HG03159 (cell line): ENCODE measurements around the gene DSCAM.
"Not testable (repeated sequence)": the region's sequence is repeated elsewhere in the genome, so short reads cannot be mapped to it uniquely, and the experiment has no call there.

Experiments used
- ATAC-seq: cut with Tn5 transposase; IDR thresholded peaks from one replicate; pipeline ENCODE4 v1.9.1; 2021; ENCODE audit warnings: mild to moderate bottlenecking, moderate library complexity; ENCODE audit not compliant: unreplicated experiment

The DSCAM gene

DNA sequence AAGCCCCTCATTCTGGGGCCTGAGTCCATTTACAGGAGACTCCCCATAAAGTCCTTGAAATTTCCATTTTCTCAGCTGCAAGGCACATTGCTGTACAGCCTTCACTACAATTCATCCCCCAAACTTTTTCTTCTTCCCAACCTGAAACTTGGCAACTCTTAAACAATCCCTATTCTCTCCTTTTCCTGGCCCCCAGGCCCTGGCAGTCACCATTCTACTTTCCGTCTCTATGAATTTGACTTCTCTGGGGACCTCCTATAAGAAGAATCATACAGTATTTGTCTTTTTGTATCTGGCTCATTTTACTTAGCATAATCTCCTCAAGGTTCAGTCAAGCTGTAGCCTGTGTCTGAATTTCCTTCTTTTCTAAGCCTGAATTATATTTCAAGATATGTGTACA is 646.8 kb downstream of the DSCAM start:
- ATAC-seq = no peak

DNA sequence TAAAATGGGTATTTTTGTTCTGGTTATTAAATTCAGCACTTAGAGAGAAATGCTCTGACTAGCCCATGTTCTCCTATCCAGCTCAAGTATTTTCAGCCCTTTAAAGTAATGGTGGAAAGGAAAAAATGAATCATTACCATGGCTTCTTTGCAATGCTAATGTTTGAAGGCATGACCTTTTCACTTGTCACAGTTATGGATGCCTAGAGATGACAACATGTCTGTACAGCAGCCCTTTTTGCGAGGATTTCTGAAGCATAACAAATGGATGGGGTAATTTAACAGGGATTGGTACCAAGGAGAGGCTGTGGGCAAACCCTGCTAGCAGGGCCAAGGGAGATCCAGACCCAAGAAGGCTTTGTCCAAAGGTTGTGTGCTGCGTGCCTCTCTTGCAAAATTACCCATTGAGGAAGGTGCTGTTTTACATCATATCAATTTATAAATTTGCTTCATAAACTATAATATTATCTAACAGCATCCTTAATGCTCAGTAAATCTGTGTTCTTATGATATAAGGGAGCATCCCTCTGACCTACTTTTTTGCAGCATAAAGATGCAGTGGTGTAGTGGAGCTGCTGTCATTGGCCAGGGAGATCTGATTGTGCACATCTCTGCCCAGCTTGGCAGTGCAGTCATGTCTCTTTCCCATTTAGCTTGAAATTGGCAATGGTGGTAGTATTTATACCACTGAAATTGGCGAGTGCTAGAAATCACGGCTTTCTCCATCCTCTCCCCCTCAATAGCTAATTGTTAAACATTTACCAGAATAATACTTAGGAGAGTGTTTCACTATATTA is 652.6 kb downstream of the DSCAM start:
- no peak for ATAC-seq

DNA sequence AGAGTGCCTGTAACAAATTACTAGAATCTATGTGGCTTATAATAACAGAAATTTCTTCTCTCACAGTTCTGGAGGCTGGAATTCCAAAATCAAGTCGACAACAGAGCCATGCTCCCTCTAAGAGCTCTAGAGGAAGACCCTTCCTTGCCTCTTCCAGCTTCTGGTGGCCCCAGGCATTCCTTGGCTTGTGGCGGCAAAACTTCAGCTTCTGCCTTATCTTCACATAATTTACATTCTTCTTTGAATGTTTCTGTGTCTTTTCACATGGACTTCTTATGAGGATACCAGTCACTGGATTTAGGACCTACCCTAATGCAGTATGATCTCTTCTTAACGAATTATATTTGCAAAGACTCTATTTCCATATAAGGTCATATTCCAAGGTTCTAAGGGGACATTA is 655.3 kb downstream of the DSCAM start:
- ATAC-seq = no peak

- no peak for ATAC-seq
These were observed 655.8 kb downstream of the DSCAM start for GRCh38 chr21:40191196-40191595.

DNA sequence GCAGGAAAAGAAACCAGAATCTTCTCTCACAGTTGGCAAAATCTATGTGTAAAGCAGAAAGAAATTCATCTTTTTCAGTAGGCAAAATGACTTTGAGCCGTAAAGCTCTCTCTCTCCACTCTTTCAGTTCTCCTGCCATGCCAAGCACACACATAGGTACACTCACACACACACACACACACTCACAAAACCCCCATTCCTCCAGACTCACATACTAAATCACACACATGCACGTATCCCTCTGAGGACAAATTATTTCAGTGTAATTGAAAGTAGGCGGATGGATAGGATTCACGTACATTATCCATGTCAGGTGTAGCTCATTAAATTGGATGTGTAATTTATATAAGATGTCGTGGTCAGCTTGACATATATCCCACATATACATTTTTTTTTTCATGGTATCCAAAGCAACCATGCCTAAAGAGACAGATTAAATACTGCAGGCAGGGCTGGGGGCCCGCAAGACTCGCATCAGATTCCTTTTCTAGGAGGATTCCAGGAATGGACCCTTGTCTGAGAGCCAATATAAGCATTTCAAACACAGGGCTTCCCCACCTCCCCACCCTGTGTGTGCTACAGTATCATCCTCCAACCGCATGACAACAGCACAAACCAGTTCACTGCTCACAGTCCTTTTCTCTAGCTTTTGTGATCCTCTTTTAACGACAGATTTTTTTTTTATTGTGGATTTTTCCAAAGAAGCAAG is 658.9 kb downstream of the DSCAM start:
- ATAC-seq = no peak

DNA sequence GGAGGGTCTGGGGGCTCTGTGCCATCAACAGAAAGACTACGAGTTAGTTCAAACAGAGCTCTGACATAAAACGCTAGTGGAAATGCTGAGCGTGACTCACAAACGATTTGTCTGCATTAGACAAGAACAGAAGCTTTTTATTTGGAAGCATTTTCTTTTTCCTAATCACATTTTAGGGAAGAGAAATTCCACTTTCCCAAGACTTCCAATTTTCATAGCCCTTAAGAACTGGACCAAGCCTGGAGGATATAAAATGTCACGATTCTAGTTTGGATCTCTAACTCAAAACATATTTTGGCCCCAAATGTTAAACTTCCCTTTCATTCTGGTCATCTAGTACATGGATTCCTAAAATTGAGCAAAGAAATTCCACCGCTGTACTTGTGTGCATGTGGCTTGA is 659.7 kb downstream of the DSCAM start:
- no peak for ATAC-seq

GRCh38 chr21:40186045-40186444 is 660.9 kb downstream of the DSCAM start:
- no peak for ATAC-seq

DNA sequence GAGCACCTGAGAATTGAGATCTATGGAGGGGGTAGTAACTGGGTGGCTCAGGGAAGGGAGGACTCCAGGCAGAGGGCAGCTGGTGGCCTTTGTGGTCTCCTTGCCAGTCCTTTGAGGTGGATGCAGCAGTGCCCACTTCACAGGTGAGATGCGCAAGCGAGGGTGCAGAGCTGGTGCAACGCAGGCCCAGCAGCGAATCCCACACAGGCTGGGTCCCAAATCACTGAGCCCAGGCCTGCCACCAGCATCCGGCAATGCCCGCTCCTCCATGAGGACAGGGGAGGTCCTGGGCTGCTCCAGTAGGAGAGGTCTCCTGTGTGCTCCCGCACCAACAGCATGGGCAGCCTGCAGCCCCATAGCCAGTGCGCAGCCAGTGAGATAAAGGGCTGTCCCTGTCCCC is 661.8 kb downstream of the DSCAM start:
- ATAC-seq = no peak

GRCh38 chr21:40182491-40182890 is 664.5 kb downstream of the DSCAM start:
- not testable (repeated sequence) for ATAC-seq

- ATAC-seq = no peak
These were observed 667.8 kb downstream of the DSCAM start for GRCh38 chr21:40179166-40179565.

- no peak for ATAC-seq
These were observed 668.2 kb downstream of the DSCAM start for GRCh38 chr21:40178726-40179125.

GRCh38 chr21:40177979-40178378 is 669.0 kb downstream of the DSCAM start:
- no peak for ATAC-seq

DNA sequence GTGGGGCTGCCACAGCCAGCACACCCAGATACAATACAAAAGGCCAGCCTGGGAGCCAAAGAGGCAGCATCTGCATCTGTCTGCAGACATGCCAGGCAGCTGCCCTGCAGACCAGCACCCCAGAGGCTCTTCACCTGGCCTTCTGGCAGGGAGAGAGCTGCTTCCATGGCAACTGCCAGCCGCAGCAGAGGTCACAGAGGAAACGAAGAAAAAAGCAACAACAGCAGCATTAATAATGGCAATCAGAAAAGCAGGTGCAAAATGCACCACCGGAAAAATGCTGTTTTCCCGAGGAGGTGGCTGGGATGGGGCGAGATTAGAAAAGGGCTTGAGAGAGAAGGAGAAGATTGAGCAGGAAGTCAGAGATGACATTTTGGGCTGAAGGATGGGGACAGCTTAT is 670.2 kb downstream of the DSCAM start:
- ATAC-seq = no peak

DNA sequence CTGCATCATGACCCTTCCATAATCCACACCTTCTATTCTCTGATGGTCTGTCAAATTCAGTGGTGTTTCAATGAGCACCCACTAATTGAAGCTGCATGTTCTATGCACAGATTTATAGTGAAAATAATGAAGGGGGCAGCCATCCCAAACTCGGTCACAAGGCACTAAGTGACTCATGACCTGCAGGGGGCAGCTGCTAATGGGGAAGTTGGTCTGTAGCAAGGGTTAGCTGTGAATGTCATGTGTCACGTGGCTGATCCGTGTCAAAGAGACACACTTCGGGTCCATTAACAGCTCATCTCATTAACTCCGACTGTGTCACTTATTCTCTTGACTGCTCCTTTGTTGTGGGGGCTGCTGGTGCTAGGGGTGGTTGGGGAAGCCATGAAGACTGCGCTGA is 673.1 kb downstream of the DSCAM start:
- no peak for ATAC-seq

DNA sequence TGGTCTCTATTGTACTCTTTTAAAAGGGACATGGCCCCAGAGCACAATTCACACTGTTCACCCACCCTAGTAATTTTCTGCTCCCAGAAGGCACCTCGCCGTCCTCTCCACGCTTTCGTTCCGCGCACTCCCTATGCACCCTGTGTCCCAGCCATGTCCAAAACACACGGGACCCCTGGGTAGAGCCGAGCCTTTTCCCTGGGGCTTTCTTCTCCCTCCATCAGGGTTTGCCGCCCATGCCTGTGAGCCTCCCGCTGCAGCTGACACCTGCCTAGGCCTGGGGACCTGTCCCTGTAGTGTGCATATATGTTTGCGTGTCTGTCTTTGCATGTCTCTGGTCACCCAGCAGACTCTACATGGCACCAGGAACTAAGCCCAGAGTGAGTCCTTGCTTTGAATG is 677.0 kb downstream of the DSCAM start:
- no peak for ATAC-seq

GRCh38 chr21:40166291-40166843 is 680.6 kb downstream of the DSCAM start:
- ATAC-seq = no peak

DNA sequence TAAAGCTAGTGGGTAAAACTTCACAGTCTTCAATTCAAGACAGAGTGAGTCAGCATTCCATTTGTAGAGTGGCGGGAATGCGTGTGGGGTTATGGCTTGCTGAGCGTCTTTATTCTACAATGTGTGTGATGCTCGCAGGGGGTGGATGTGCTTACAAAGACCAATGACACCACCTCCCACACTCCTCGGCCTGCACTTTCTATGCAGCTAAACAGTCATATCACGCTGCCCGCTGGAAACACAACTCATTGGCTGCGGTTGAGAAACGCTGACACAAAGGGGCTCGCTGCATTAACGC is 681.2 kb downstream of the DSCAM start:
- no peak for ATAC-seq

DNA sequence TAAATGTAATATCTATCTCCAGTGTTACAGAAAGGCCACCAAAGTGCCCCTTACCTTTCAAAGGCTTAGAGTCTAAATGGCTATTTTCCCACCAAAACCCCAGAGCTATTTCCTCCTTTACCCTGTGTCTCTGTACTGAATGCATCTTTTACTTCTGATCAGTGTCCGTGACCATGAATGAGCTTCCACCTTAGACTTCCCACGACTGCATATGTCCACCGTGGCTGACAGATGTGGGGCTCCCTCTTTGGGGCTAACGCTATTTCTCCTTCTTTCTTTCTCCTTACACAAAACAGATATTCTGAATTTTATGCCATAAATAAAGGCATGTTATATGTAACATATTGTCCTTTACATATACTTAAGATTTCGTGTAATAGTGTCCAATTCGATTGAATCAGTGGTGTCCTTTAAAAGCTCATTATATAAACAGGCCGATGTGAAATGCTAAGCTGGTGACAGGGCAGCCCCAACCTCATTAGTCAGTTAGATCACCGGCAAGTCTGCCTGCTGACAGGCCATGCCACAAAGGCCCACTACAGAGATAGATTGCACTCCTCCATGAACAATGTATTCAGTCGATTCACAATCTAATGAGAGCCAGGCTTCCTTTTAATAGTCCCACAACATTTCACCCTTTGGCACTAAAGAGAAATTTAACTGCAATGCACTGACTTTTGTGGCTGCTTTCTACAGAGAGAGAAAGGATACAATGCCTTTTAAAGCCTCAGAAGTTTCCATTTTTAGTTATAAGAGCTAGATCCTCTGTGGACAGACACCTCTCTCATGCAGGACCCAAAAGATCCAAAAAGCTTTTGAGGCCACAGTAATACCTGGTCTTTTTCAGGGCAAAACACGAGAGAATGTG is 681.8 kb downstream of the DSCAM start:
- no peak for ATAC-seq

DNA sequence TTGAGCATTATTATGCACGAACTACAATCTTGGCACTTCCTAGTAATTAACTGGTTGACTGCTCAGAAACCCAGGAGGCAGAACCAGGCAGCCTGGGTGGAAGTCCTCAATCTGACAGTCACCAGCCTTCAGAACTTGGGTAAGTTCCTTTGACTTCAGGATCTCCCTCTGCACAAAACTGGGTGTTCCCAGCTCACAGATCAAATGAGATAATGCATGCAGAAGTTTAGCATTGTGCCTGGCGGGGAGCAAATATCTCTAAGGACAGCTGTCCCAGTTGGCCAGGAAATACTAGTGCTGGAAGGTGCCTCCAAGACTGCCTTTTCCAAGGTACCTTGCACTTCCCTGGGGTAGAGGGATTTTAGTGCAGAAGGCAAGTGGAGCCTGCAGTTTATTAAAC is 684.9 kb downstream of the DSCAM start:
- ATAC-seq = no peak

DNA sequence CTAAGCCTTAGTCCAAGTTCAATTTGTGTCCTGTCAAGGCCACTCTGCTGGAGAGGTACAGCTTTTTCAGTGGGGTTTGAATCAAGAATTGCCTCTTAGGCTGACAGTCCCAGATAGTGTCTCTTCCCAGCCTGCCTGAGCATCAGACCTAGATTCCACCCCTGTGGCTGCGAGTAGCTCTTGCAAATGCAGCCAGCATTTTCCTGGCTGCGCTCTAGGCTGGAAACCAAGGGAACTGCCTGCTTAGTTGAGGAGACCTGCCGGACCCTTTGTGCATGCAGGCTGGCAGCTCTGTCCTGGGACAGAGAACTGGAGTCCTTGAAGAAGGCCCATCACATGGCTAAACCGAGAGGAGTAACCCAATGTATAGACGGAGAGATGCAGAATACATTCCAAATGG is 686.0 kb downstream of the DSCAM start:
- ATAC-seq = no peak

GRCh38 chr21:40158366-40158765 is 688.6 kb downstream of the DSCAM start:
- ATAC-seq = no peak
